Lower leg skin (tissue), 3 donors: Measurements from ENCODE around the gene CYP4A22.

Experiments used
- CTCF ChIP-seq, 3 donors: fragments of 450-650 bp; IDR thresholded peaks; one replicate each; pipeline ENCODE4 v1.5.1; 2016; ENCODE audit warnings: antibody characterized with exemption in 3 of 3, mild to moderate bottlenecking in 3 of 3, moderate library complexity in 2 of 3
- POLR2A ChIP-seq, 2 donors: fragments of 450-650 bp; IDR thresholded peaks; one replicate each; pipeline ENCODE4 v1.6.1; 2016 to 2017; ENCODE audit warnings: antibody characterized with exemption in 2 of 2, mild to moderate bottlenecking in 1 of 2, moderate library complexity in 1 of 2

GRCh38 chr1:47188791-47189785 is 51.8 kb downstream of the CYP4A22 start:
- TF ChIP-seq CTCF (IDR thresholded peaks at IDR 0.05) (no peak), POLR2A (IDR thresholded peaks at IDR 0.05) (no peak)
